Measurements from ENCODE around the gene SETD5. TPM values are rescaled to one million over a fixed set of nuclear protein-coding genes. Genes with fewer than 3 reads are reported as not detected.
A peak's percentile ranks its signal among the peaks of the same experiment; 100 is the strongest.

SETD5 gene
- total RNA-seq, 1 experiment from 2014 or later: 111 TPM

GRCh38 chr3:9448643-9449042, 51.2 kb downstream of the SETD5 start:
- no peak for DNase-seq
- Histone ChIP-seq H4K20me1 (ENCODE audit: insufficient read depth, low read depth, low read length) (no peaks in the 10 kb centered on the region), H3K9me3 (ENCODE audit: low read length) (no peaks in the 10 kb centered on the region), H3K9me2 (replicated peaks; ENCODE audit: insufficient read depth, low read length) (no peaks in the 10 kb centered on the region), H3K4me1 (ENCODE audit: low read length) (no peaks in the 10 kb centered on the region), H3K79me2 (ENCODE audit: low read length) (peaks cover 77% of the 10 kb centered on the region), H2AFZ (ENCODE audit: low read length) (no peak overlapping the region), H3K27ac (ENCODE audit: low read length) (no peak overlapping the region), H3K4me3 (ENCODE audit: low read length) (no peak overlapping the region), H3K27me3 (ENCODE audit: low read length) (no peaks in the 10 kb centered on the region), H3K36me3 (ENCODE audit: insufficient read depth, low read length) (peaks cover 92% of the 10 kb centered on the region), H3K4me2 (ENCODE audit: low read depth, low read length, poor library complexity, severe bottlenecking) (no peak overlapping the region), H3K9ac (ENCODE audit: low read length) (no peak overlapping the region)

- no peaks in the 10 kb centered on the region for H3K4me1 ChIP-seq (ENCODE audit: low read length)
- H2AFZ ChIP-seq (ENCODE audit: low read length): no peak overlapping the region
- no peaks in the 10 kb centered on the region for H3K9me2 ChIP-seq (replicated peaks; ENCODE audit: insufficient read depth, low read length)
- H3K36me3 ChIP-seq (ENCODE audit: insufficient read depth, low read length): peaks cover 90% of the 10 kb centered on the region
- H3K4me3 ChIP-seq (ENCODE audit: low read length): no peak overlapping the region
- H3K79me2 ChIP-seq (ENCODE audit: low read length): peaks cover 79% of the 10 kb centered on the region
- H3K9ac ChIP-seq (ENCODE audit: low read length): no peak overlapping the region
- no peaks in the 10 kb centered on the region for H3K27me3 ChIP-seq (ENCODE audit: low read length)
- no peak for DNase-seq
- no peaks in the 10 kb centered on the region for H4K20me1 ChIP-seq (ENCODE audit: insufficient read depth, low read depth, low read length)
- no peaks in the 10 kb centered on the region for H3K9me3 ChIP-seq (ENCODE audit: low read length)
- H3K4me2 ChIP-seq (ENCODE audit: low read depth, low read length, poor library complexity, severe bottlenecking): no peak overlapping the region
- no peak overlapping the region for H3K27ac ChIP-seq (ENCODE audit: low read length)
These were observed 52.7 kb downstream of the SETD5 start for GRCh38 chr3:9450126-9450525.

- no peaks in the 10 kb centered on the region for H4K20me1 ChIP-seq (ENCODE audit: insufficient read depth, low read depth, low read length)
- no peaks in the 10 kb centered on the region for H3K9me3 ChIP-seq (ENCODE audit: low read length)
- peak overlapping the region; percentile 26; the same call in 1 of the 2 replicates for H3K27ac ChIP-seq (ENCODE audit: low read length)
- H3K9me2 ChIP-seq (replicated peaks; ENCODE audit: insufficient read depth, low read length): no peaks in the 10 kb centered on the region
- H3K4me3 ChIP-seq (ENCODE audit: low read length): no peak overlapping the region
- no peak overlapping the region for H2AFZ ChIP-seq (ENCODE audit: low read length)
- DNase-seq: no peak
- no peaks in the 10 kb centered on the region for H3K27me3 ChIP-seq (ENCODE audit: low read length)
- no peaks in the 10 kb centered on the region for H3K4me1 ChIP-seq (ENCODE audit: low read length)
- H3K79me2 ChIP-seq (ENCODE audit: low read length): peaks cover 81% of the 10 kb centered on the region
- peaks cover 94% of the 10 kb centered on the region for H3K36me3 ChIP-seq (ENCODE audit: insufficient read depth, low read length)
- no peak overlapping the region for H3K4me2 ChIP-seq (ENCODE audit: low read depth, low read length, poor library complexity, severe bottlenecking)
- H3K9ac ChIP-seq (ENCODE audit: low read length): no peak overlapping the region
These were observed 53.6 kb downstream of the SETD5 start for GRCh38 chr3:9450991-9451390.

GRCh38 chr3:9452417-9452816, 55.0 kb downstream of the SETD5 start:
- Histone ChIP-seq H4K20me1 (ENCODE audit: insufficient read depth, low read depth, low read length) (no peaks in the 10 kb centered on the region), H3K27ac (ENCODE audit: low read length) (no peak overlapping the region)
- no peak for DNase-seq

GRCh38 chr3:9455596-9456131, 58.2 kb downstream of the SETD5 start:
- Histone ChIP-seq H3K9me3 (ENCODE audit: low read length) (no peaks in the 10 kb centered on the region), H4K20me1 (ENCODE audit: insufficient read depth, low read depth, low read length) (no peaks in the 10 kb centered on the region), H3K4me1 (ENCODE audit: low read length) (no peaks in the 10 kb centered on the region), H2AFZ (ENCODE audit: low read length) (no peak overlapping the region), H3K9ac (ENCODE audit: low read length) (no peak overlapping the region), H3K27ac (ENCODE audit: low read length) (no peak overlapping the region), H3K79me2 (ENCODE audit: low read length) (peaks cover 48% of the 10 kb centered on the region), H3K4me2 (ENCODE audit: low read depth, low read length, poor library complexity, severe bottlenecking) (no peak overlapping the region), H3K27me3 (ENCODE audit: low read length) (no peaks in the 10 kb centered on the region), H3K9me2 (replicated peaks; ENCODE audit: insufficient read depth, low read length) (no peaks in the 10 kb centered on the region), H3K36me3 (ENCODE audit: insufficient read depth, low read length) (peaks cover 73% of the 10 kb centered on the region), H3K4me3 (ENCODE audit: low read length) (no peak overlapping the region)
- no peak for DNase-seq

More at GRCh38 chr3:9452417-9452816, 55.0 kb downstream of the SETD5 start:
- Histone ChIP-seq H3K79me2 (ENCODE audit: low read length) (peaks cover 74% of the 10 kb centered on the region), H3K4me2 (ENCODE audit: low read depth, low read length, poor library complexity, severe bottlenecking) (no peak overlapping the region), H3K4me1 (ENCODE audit: low read length) (no peaks in the 10 kb centered on the region), H3K9ac (ENCODE audit: low read length) (no peak overlapping the region), H2AFZ (ENCODE audit: low read length) (no peak overlapping the region), H3K9me3 (ENCODE audit: low read length) (no peaks in the 10 kb centered on the region), H3K9me2 (replicated peaks; ENCODE audit: insufficient read depth, low read length) (no peaks in the 10 kb centered on the region), H3K27me3 (ENCODE audit: low read length) (no peaks in the 10 kb centered on the region), H3K36me3 (ENCODE audit: insufficient read depth, low read length) (peaks cover 83% of the 10 kb centered on the region), H3K4me3 (ENCODE audit: low read length) (no peak overlapping the region)

GRCh38 chr3:9467451-9467850, 70.0 kb downstream of the SETD5 start:
- no peak overlapping the region for H2AFZ ChIP-seq (ENCODE audit: low read length)
- H3K4me1 ChIP-seq (ENCODE audit: low read length): no peaks in the 10 kb centered on the region
- peaks cover 68% of the 10 kb centered on the region for H3K36me3 ChIP-seq (ENCODE audit: insufficient read depth, low read length)
- peaks cover 6% of the 10 kb centered on the region; the same call in 1 of the 2 replicates for H4K20me1 ChIP-seq (ENCODE audit: insufficient read depth, low read depth, low read length)
- no peak overlapping the region for H3K4me3 ChIP-seq (ENCODE audit: low read length)
- no peak overlapping the region for H3K27ac ChIP-seq (ENCODE audit: low read length)
- DNase-seq: no peak
- H3K9ac ChIP-seq (ENCODE audit: low read length): no peak overlapping the region
- no peaks in the 10 kb centered on the region for H3K9me3 ChIP-seq (ENCODE audit: low read length)
- H3K79me2 ChIP-seq (ENCODE audit: low read length): peaks cover 35% of the 10 kb centered on the region
- no peaks in the 10 kb centered on the region for H3K9me2 ChIP-seq (replicated peaks; ENCODE audit: insufficient read depth, low read length)
- H3K27me3 ChIP-seq (ENCODE audit: low read length): no peaks in the 10 kb centered on the region
- no peak overlapping the region for H3K4me2 ChIP-seq (ENCODE audit: low read depth, low read length, poor library complexity, severe bottlenecking)

- Histone ChIP-seq H3K4me3 (ENCODE audit: low read length) (no peak overlapping the region), H4K20me1 (ENCODE audit: insufficient read depth, low read depth, low read length) (peaks cover 6% of the 10 kb centered on the region; the same call in 1 of the 2 replicates), H3K27ac (ENCODE audit: low read length) (no peak overlapping the region), H3K36me3 (ENCODE audit: insufficient read depth, low read length) (peaks cover 76% of the 10 kb centered on the region), H3K9me3 (ENCODE audit: low read length) (no peaks in the 10 kb centered on the region), H3K4me2 (ENCODE audit: low read depth, low read length, poor library complexity, severe bottlenecking) (no peak overlapping the region), H3K9ac (ENCODE audit: low read length) (no peak overlapping the region), H3K9me2 (replicated peaks; ENCODE audit: insufficient read depth, low read length) (no peaks in the 10 kb centered on the region), H3K27me3 (ENCODE audit: low read length) (no peaks in the 10 kb centered on the region), H3K79me2 (ENCODE audit: low read length) (peaks cover 34% of the 10 kb centered on the region), H2AFZ (ENCODE audit: low read length) (no peak overlapping the region), H3K4me1 (ENCODE audit: low read length) (no peaks in the 10 kb centered on the region)
- DNase-seq: no peak
These were observed 71.0 kb downstream of the SETD5 start for GRCh38 chr3:9468460-9468859.

- DNase-seq: no peak
- no peaks in the 10 kb centered on the region for H3K9me2 ChIP-seq (replicated peaks; ENCODE audit: insufficient read depth, low read length)
- peaks cover 31% of the 10 kb centered on the region for H3K79me2 ChIP-seq (ENCODE audit: low read length)
- peaks cover 6% of the 10 kb centered on the region; the same call in 1 of the 2 replicates for H4K20me1 ChIP-seq (ENCODE audit: insufficient read depth, low read depth, low read length)
- no peak overlapping the region for H3K27ac ChIP-seq (ENCODE audit: low read length)
- no peaks in the 10 kb centered on the region for H3K9me3 ChIP-seq (ENCODE audit: low read length)
- H3K4me1 ChIP-seq (ENCODE audit: low read length): no peaks in the 10 kb centered on the region
- H3K27me3 ChIP-seq (ENCODE audit: low read length): no peaks in the 10 kb centered on the region
- H3K9ac ChIP-seq (ENCODE audit: low read length): no peak overlapping the region
- no peak overlapping the region for H2AFZ ChIP-seq (ENCODE audit: low read length)
- H3K4me3 ChIP-seq (ENCODE audit: low read length): no peak overlapping the region
- no peak overlapping the region for H3K4me2 ChIP-seq (ENCODE audit: low read depth, low read length, poor library complexity, severe bottlenecking)
- H3K36me3 ChIP-seq (ENCODE audit: insufficient read depth, low read length): peaks cover 79% of the 10 kb centered on the region
These were observed 72.6 kb downstream of the SETD5 start for GRCh38 chr3:9469986-9470385.
